Chondrocyte (in vitro differentiated cells): ENCODE data around the gene RFX8. TPM values are rescaled to one million over a fixed set of nuclear protein-coding genes. Genes with fewer than 3 reads are reported as not detected.

Source experiments
- DNase-seq: peaks from one replicate; pipeline ENCODE4 v3.0.0; 2021; ENCODE audit warnings: mixed read lengths, low spot score
- H3K27ac Mint-ChIP-seq: one replicate; pipeline ENCODE4 v1.8.0; 2021; ENCODE audit warnings: mild to moderate bottlenecking, moderate library complexity, mixed read lengths; ENCODE audit not compliant: unreplicated experiment
- H3K27me3 Mint-ChIP-seq: 2 replicates; pipeline ENCODE4 v1.8.0; 2021; ENCODE audit warnings: low read depth, mixed read lengths
- H3K36me3 Mint-ChIP-seq: 2 replicates; pipeline ENCODE4 v1.8.0; 2021; ENCODE audit warnings: low read depth, mixed read lengths
- H3K4me1 Mint-ChIP-seq: 2 replicates; pipeline ENCODE4 v1.8.0; 2021; ENCODE audit warnings: low read depth, mild to moderate bottlenecking, mixed read lengths
- H3K4me3 Mint-ChIP-seq: one replicate; pipeline ENCODE4 v1.8.0; 2021; ENCODE audit warnings: mild to moderate bottlenecking, moderate library complexity, mixed read lengths; ENCODE audit not compliant: unreplicated experiment
- H3K9me3 Mint-ChIP-seq: 2 replicates; pipeline ENCODE4 v1.8.0; 2021; ENCODE audit warnings: low read depth, mixed read lengths
- total RNA-seq: library from RNA; stranded (reverse); gene quantifications from 3 replicates; pipeline ENCODE4 v1.2.1, GENCODE V29; 2021
- TF ChIP-seq, protein P1 (sequence below): fragments of 200-600 bp; sonication (generic); IDR thresholded peaks from 2 replicates; pipeline ENCODE4 v1.5.0; 2021; ENCODE audit warnings: antibody characterized with exemption, mild to moderate bottlenecking, moderate library complexity

The RFX8 gene
- total RNA-seq, 1 donor from 2014 or later, result not detected

DNA sequence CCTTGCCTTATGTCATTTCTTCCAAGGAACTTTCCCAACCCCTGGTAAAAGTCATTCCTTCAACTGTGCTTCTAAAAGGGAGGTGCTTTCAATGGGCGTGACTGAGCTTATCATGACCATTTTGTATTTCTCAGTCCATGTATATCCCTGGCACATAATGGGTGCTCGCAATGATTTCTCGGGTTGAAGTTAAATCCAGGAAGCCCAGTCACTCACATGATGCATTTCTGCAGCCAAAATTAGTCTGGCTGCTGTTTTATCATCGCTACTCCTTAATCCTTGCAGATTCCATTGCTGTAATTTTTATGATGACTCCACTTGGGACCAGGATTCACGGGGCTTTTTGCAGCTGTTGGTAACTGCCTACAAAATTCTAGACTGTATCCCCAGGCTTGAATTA is 25.9 kb upstream of the RFX8 start:
- Mint-ChIP-seq H3K9me3 (no peaks in the 10 kb centered on the region), H3K4me3 (no peak overlapping the region), H3K36me3 (no peaks in the 10 kb centered on the region), H3K27ac (no peak overlapping the region), H3K27me3 (peaks cover 7% of the 10 kb centered on the region), H3K4me1 (peaks cover 10% of the 10 kb centered on the region)
- TF ChIP-seq, protein P1, sequence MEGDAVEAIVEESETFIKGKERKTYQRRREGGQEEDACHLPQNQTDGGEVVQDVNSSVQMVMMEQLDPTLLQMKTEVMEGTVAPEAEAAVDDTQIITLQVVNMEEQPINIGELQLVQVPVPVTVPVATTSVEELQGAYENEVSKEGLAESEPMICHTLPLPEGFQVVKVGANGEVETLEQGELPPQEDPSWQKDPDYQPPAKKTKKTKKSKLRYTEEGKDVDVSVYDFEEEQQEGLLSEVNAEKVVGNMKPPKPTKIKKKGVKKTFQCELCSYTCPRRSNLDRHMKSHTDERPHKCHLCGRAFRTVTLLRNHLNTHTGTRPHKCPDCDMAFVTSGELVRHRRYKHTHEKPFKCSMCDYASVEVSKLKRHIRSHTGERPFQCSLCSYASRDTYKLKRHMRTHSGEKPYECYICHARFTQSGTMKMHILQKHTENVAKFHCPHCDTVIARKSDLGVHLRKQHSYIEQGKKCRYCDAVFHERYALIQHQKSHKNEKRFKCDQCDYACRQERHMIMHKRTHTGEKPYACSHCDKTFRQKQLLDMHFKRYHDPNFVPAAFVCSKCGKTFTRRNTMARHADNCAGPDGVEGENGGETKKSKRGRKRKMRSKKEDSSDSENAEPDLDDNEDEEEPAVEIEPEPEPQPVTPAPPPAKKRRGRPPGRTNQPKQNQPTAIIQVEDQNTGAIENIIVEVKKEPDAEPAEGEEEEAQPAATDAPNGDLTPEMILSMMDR, result no peak
- no peak for DNase-seq

- DNase-seq, result no peak
- TF ChIP-seq, protein P1, result no peak
- H3K27ac Mint-ChIP-seq, result no peak overlapping the region
- peaks cover 10% of the 10 kb centered on the region for H3K4me1 Mint-ChIP-seq
- H3K9me3 Mint-ChIP-seq, result no peaks in the 10 kb centered on the region
- H3K4me3 Mint-ChIP-seq, result no peak overlapping the region
- H3K36me3 Mint-ChIP-seq, result no peaks in the 10 kb centered on the region
- peaks cover 7% of the 10 kb centered on the region for H3K27me3 Mint-ChIP-seq
Measured at GRCh38 chr2:101500180-101500579, 25.3 kb upstream of the RFX8 start.

DNA sequence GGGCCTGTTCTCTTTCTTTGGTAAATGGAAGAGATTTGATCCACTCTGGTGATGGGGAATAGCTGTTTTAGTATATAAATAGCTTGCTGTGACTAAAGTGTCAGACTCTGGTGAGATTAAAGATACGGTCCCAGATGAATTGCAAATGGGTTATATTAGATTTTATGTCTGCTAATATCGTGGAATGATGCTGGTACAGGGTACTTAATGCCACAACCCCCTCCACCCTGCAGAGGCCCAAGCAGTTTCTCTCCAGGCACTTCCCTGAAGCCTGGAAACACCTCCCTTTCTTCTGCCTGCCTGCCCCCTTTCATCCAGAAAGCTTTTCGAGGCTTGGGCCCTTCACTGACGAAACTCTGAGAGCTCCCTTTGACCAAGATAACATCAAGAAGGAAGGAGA is 21.4 kb upstream of the RFX8 start:
- Mint-ChIP-seq H3K4me3 (no peak overlapping the region), H3K36me3 (no peaks in the 10 kb centered on the region), H3K9me3 (no peaks in the 10 kb centered on the region), H3K27ac (no peak overlapping the region), H3K4me1 (peaks cover 10% of the 10 kb centered on the region), H3K27me3 (peaks cover 2% of the 10 kb centered on the region)
- DNase-seq, result no peak
- TF ChIP-seq, protein P1, result no peak

GRCh38 chr2:101492936-101493473 is 18.1 kb upstream of the RFX8 start:
- TF ChIP-seq, protein P1, result no peak
- H3K36me3 Mint-ChIP-seq, result no peaks in the 10 kb centered on the region
- DNase-seq, result no peak
- no peak overlapping the region for H3K27ac Mint-ChIP-seq
- no peaks in the 10 kb centered on the region for H3K4me1 Mint-ChIP-seq
- H3K9me3 Mint-ChIP-seq, result peaks cover 6% of the 10 kb centered on the region
- H3K27me3 Mint-ChIP-seq, result no peaks in the 10 kb centered on the region
- no peak overlapping the region for H3K4me3 Mint-ChIP-seq

- H3K27ac Mint-ChIP-seq, result no peak overlapping the region
- H3K27me3 Mint-ChIP-seq, result no peaks in the 10 kb centered on the region
- no peaks in the 10 kb centered on the region for H3K4me1 Mint-ChIP-seq
- no peaks in the 10 kb centered on the region for H3K36me3 Mint-ChIP-seq
- TF ChIP-seq, protein P1, result no peak
- H3K4me3 Mint-ChIP-seq, result no peak overlapping the region
- H3K9me3 Mint-ChIP-seq, result peaks cover 6% of the 10 kb centered on the region
- no peak for DNase-seq
Measured at GRCh38 chr2:101486994-101487393, 12.1 kb upstream of the RFX8 start.
